Activated CD4-positive, alpha-beta T cell treated with anti-CD3 and anti-CD28 coated beads, Interleukin-2, amount 50 U/mL, for 24 hours (primary cell): Measurements from ENCODE around the gene C22orf23.

Source experiments
- DNase-seq, 2 donors: peaks; one replicate each; pipeline ENCODE4 v3.0.0-alpha.2; 2020; ENCODE audit warnings: low read depth in 1 of 2, low spot score in 1 of 2

Gene C22orf23

DNA sequence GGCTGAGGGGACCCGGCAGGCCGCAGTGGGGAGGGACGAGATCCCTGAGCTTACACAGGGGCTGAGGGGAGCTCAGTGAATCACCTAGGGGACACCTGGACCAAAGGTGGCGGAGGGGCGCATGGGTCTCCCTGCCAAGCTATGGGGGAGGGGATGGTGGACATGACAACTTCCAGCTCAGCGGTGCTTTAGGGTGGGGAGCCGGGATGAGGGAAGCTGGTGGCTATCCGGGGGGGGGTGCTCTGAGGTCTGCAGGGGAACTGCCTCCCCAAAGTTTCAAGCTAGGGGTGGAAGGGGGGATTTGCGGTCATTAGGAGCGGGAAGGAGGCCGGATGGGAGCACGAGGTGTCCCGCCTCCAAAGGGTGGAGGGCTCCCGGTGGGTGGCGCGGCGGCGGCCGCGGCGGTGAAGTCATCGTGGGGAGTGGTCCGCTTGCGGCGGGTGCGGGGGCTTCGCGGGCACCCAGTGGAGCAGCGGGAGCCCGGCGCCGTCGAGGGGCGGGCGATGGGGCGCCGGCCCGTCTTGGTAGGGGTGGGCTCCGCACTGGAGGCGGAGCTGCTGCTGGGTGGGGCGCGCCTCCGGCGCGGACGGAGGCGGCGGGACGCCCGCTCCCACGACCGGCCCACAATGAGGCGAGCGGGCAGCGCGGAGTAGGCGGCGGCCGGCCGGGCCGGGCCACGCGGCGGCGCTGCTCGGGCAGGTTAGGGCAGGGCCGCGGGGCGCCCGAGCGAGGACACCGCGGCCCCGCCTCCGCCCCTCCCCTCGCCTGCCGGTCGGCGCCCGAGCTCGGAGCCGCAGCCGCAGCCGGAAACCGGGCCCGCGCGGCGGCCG lies 47.7 kb downstream of the C22orf23 start, which contains the start of gene MICALL1:
Gene MICALL1 (plus strand): TSS at position 764 of the 830 bp plus-strand sequence. CDS start 126 bp downstream, outside the sequence.
- DNase-seq, result peak in 1 of 2 donors; percentile 45

DNA sequence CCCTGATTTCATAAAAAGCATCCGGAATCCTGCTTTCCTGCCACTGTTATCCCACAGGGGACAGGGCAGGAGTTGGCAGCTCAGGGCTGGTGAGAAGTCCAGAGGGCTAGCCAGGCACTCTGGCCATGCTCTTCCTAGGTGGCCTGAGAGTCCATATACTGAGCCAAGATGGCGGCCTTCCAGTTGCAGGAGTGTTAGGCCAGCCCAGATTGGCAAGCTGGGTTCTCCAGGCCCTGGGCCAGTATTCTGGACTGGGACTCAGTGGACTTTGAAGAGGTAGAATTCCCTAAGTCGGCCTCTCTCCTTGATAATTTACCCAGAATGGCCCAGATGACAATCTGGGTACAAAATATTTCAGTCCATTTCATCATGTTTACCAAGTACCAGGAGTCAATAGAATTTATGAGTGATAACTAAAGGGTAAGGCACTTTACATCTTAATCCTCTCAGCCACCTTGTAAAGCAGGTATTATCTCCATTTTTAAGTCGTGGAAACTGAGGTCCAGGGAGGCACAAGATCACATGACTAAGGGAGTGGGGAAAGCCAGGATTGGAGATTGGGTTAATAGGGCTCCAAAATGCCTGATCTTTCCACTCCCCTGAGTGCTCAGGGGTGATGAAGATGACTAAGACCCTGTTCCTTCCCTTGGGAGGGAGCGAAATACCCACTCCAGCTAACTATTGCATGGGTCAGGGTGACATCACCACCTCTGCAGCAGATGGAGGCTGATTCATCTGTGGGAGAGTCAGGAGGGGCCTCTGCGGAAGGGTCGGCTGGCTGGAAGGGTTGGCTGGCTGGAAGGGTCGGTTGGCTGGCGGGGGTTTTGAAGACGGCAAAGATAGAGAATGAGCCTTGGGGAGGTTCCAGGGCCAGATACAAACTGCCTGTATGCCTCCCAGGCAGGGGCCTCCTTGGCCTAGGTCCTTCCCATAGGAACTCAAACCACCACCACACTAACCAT lies 48.5 kb downstream of the C22orf23 start:
- no peak for DNase-seq

DNA sequence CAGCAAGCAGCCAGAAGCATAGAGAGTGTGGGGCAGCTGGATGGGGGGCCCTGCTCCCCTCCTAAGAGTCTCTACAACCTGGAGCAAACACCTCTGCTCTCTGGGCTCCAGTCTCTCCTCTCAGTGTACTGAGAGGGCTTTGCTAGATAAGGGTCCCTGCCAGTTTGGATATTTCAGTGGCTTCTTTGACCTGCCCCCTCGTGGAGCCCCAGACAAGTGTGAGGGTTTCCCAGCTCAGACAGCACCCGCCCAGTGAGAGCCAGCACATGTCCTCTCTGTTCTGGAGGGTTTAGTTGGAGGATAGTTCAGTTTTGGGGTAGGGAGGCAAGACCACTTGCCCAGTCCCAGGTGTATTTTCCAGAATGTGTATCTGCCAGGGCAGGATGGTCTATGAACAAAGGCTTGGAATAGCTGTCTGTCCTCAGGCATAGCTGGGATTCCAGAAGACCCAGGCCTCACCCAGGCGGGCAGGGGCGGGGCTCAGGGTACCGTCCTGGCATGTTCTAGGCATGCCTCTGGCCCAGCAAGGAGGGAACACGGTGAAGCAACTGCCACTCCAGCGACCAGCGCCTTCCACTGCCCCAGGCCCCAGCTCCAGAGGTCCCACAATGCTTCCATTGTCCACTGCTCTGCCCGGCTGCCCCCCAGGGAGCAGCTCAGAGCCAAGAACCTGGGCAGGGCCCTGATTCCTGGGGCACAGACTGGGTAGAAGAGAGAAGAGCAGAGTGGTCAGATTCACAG lies 54.8 kb downstream of the C22orf23 start:
- no peak for DNase-seq

DNA sequence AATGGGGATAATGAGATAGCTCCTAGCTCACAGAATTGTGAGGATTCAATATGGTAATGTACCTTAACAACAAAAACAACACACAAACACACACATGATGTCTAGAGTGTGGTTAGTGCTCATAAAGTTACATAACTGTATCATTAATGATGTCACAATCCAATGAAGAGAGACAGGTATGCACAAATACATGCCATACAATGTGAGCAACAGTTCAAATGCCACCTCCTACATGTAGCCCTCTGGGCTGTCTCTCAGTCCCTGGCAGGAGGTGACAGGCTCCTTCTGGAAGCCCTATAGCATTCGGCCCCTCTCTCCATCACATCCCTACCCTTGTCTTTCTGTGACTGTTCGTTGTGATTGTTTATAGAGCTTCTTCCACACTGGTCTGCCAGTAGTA lies 55.6 kb downstream of the C22orf23 start:
- no peak for DNase-seq

DNA sequence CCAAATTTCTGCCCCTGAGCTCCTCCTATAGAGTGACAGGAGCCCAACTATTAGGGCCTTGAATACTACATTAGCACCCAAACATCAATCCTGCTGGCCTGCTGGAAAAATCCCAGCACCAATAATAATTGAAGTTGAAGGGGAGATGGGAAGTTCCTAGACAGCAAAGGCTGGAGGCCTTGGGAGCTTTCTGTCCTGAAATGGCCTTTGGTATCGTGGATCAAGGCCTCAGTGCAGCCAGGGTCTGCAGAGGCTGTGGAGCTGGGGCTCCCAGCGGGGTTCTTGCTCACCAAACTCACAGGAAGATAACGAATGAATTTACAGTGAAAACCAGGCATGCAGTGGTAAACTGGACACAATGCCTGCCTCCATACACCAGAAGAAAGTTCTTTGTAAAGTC lies 56.5 kb downstream of the C22orf23 start:
- no peak for DNase-seq

DNA sequence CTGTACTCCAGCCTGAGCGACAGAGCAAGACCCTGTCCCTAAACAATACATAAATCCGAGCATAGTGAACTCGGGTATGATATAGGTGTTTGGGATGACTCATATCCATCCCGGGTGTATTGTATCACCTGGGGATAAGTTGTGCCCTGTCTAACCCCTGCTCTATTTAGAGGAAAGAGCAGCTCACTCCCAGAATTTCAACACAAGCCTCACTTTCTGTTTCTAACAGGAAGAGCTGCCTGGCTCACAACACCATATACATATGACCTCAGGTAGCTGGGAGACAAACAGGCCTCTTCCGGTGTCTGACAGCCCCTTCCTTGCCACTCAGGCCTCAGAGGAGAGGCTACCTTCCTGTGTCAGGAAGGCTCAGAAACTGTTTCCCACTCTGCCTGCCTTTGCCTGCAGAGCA lies 57.2 kb downstream of the C22orf23 start:
- no peak for DNase-seq

DNA sequence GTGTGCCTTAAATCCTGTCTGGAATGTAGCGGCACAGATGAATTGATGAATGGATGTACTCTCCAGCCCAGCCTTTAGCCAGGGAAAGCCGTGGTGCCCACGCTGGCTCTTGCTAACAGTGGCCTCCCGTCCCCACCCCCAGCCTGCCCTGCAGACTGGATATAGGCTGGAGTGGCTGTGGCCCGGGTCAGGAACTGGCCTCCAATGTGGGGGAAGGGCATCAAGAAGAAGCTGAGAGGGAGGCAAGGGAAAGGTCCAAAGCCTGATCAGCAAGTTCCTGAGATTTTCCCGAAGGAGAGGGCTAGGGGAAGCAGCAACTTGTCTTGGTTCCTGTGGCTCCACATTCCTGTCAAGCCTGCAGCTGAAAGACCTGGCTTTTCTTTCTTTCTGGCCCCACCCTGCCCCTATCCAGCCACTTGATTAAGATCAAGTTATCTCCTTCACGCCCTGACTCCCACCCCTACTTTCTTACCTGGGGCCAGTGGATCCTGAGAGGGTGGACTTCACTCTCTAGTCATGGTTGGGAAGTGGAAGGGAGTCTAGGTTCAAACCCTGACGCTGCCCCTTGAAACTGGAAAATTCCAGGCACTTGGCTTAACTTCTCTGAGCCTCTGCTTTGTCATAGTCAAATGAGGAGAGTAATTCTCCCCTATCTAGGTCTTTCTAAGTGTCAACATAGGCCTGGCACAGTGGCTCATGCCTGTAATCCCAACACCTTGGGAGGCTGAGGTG lies 58.3 kb downstream of the C22orf23 start:
- no peak for DNase-seq

DNA sequence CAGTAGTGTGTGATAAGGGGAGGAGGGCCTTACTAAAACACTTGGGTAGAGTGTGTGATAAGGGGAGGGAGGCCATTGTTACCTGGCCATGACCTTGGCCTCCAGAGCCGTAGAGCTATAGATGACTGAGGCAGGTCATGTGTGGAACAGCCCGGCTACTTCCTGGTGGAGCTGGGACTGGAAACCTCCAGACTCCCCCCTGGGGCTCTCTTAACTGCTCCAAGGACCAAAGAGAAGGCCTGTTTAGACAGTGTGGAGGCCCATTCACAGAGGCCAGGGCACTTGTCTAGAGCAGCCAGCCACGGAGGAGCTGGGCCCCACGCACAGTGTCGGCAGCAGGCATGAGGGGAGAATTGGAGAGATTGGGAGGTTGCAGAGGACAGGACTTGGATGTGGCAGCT lies 59.8 kb downstream of the C22orf23 start:
- DNase-seq, result no peak
